Naive B cell (primary cell): Measurements from ENCODE around the gene CD82. TPM values are rescaled to one million over a fixed set of nuclear protein-coding genes. Genes with fewer than 3 reads are reported as not detected.

Source experiments
- ATAC-seq, 2 donors: fragments of 150-1000 bp; cut with Tn5 transposase; 2 replicates each; pipeline ENCODE4 v1.10.0; 2021; ENCODE audit warnings: low read depth in 2 of 2, mild to moderate bottlenecking in 2 of 2, moderate library complexity in 2 of 2
- DNase-seq: peaks from one replicate; pipeline ENCODE4 v3.0.0; 2022
- H3K27ac Mint-ChIP-seq, 6 donors: one replicate each; pipeline ENCODE4 v1.8.0; 2020 to 2022; ENCODE audit warnings: mild to moderate bottlenecking in 6 of 6, mixed read lengths in 6 of 6, moderate library complexity in 5 of 6, inconsistent platforms in 2 of 6
- H3K27me3 Mint-ChIP-seq, 3 donors: one replicate each; pipeline ENCODE4 v1.8.0; 2021 to 2022; ENCODE audit warnings: mixed read lengths in 3 of 3, mild to moderate bottlenecking in 1 of 3
- H3K36me3 Mint-ChIP-seq, 2 donors: one replicate each; pipeline ENCODE4 v1.8.0; 2020 to 2022; ENCODE audit warnings: mixed read lengths in 2 of 2, inconsistent platforms in 1 of 2, mild to moderate bottlenecking in 1 of 2
- H3K4me1 Mint-ChIP-seq, 3 donors: one replicate each; pipeline ENCODE4 v1.8.0; 2020 to 2022; ENCODE audit warnings: mixed read lengths in 3 of 3, inconsistent platforms in 1 of 3, mild to moderate bottlenecking in 1 of 3, moderate library complexity in 1 of 3
- H3K4me3 Mint-ChIP-seq, 8 donors: one replicate each; pipeline ENCODE4 v1.8.0; 2020 to 2022; ENCODE audit warnings: mild to moderate bottlenecking in 8 of 8, mixed read lengths in 8 of 8, moderate library complexity in 8 of 8, inconsistent platforms in 2 of 8
- H3K9me3 Mint-ChIP-seq, 7 donors: one replicate each; pipeline ENCODE4 v1.8.0; 2020 to 2022; ENCODE audit warnings: mixed read lengths in 7 of 7, mild to moderate bottlenecking in 5 of 7, inconsistent platforms in 2 of 7, moderate library complexity in 1 of 7
- polyA plus RNA-seq, 6 donors: library from polyadenylated mRNA; unstranded; fragments of 300-500 nt; fragmentation: Illumina TruSeq; gene quantifications; one replicate each; pipeline ENCODE4 v1.2.3, GENCODE V29; 2021; ENCODE audit warnings: low read depth in 6 of 6

CD82 gene
- polyA plus RNA-seq, 6 donors from 2014 or later: 146 to 292 (median 225) TPM

GRCh38 chr11:44606472-44606871 lies 41.0 kb downstream of the CD82 start:
- H3K27ac Mint-ChIP-seq: peak overlapping the region in 5 of 6 donors; percentile 72 to 100 (median 99)
- H3K4me1 Mint-ChIP-seq: peaks cover 68 to 99% (median 91%) of the 10 kb centered on the region in 3 donors
- DNase-seq (no peak), ATAC-seq (no peak)
- H3K4me3 Mint-ChIP-seq: peak overlapping the region in 3 of 8 donors; percentile 29 to 47 (median 44)
- H3K36me3 Mint-ChIP-seq: peaks cover 7 to 10% of the 10 kb centered on the region in 2 donors
- H3K27me3 Mint-ChIP-seq: no peaks in the 10 kb centered on the region
- no peaks in the 10 kb centered on the region for H3K9me3 Mint-ChIP-seq

GRCh38 chr11:44607319-44607962 lies 42.0 kb downstream of the CD82 start:
- Mint-ChIP-seq H3K27ac (peak overlapping the region; percentile 99 to 100 (median 100)), H3K4me3 (peak overlapping the region in 7 of 8 donors; percentile 13 to 94 (median 75)), H3K4me1 (peaks cover 73 to 98% (median 93%) of the 10 kb centered on the region in 3 donors), H3K27me3 (no peaks in the 10 kb centered on the region), H3K36me3 (peaks cover 7 to 10% of the 10 kb centered on the region in 2 donors), H3K9me3 (no peaks in the 10 kb centered on the region)
- no peak for DNase-seq
- ATAC-seq: no peak

GRCh38 chr11:44607987-44608386 lies 42.5 kb downstream of the CD82 start:
- H3K4me1 Mint-ChIP-seq: peaks cover 76 to 98% (median 93%) of the 10 kb centered on the region in 3 donors
- H3K27me3 Mint-ChIP-seq: no peaks in the 10 kb centered on the region
- H3K27ac Mint-ChIP-seq: peak overlapping the region; percentile 99 to 100 (median 100)
- H3K4me3 Mint-ChIP-seq: peak overlapping the region; percentile 10 to 94 (median 80)
- peaks cover 7 to 10% of the 10 kb centered on the region in 2 donors for H3K36me3 Mint-ChIP-seq
- no peaks in the 10 kb centered on the region for H3K9me3 Mint-ChIP-seq
- no peak for ATAC-seq
- DNase-seq: no peak

GRCh38 chr11:44608651-44608990 lies 43.2 kb downstream of the CD82 start:
- H3K27me3 Mint-ChIP-seq: no peaks in the 10 kb centered on the region
- no peak for ATAC-seq
- no peak for DNase-seq
- H3K27ac Mint-ChIP-seq: peak overlapping the region; percentile 99 to 100 (median 100)
- no peaks in the 10 kb centered on the region for H3K9me3 Mint-ChIP-seq
- peak overlapping the region; percentile 60 to 94 (median 80) for H3K4me3 Mint-ChIP-seq
- peaks cover 77 to 98% (median 93%) of the 10 kb centered on the region in 3 donors for H3K4me1 Mint-ChIP-seq
- H3K36me3 Mint-ChIP-seq: peaks cover 7 to 9% of the 10 kb centered on the region in 2 donors

- peaks cover 4 to 7% of the 10 kb centered on the region in 2 donors for H3K36me3 Mint-ChIP-seq
- no peaks in the 10 kb centered on the region for H3K27me3 Mint-ChIP-seq
- H3K27ac Mint-ChIP-seq: peak overlapping the region; percentile 99 to 100 (median 100)
Observed at GRCh38 chr11:44608991-44609782, 43.7 kb downstream of the CD82 start.

GRCh38 chr11:44609783-44610155 lies 44.3 kb downstream of the CD82 start:
- Mint-ChIP-seq H3K4me1 (peaks cover 76 to 98% (median 93%) of the 10 kb centered on the region in 3 donors), H3K4me3 (peak overlapping the region; percentile 60 to 94 (median 87)), H3K9me3 (no peaks in the 10 kb centered on the region), H3K36me3 (peaks cover 6 to 7% of the 10 kb centered on the region in 2 donors), H3K27me3 (no peaks in the 10 kb centered on the region), H3K27ac (peak overlapping the region; percentile 99 to 100 (median 100))
- DNase-seq (no peak), ATAC-seq (no peak)

More at GRCh38 chr11:44608991-44609782, 43.7 kb downstream of the CD82 start:
- peak overlapping the region; percentile 60 to 94 (median 87) for H3K4me3 Mint-ChIP-seq
- peaks cover 76 to 98% (median 93%) of the 10 kb centered on the region in 3 donors for H3K4me1 Mint-ChIP-seq
- no peaks in the 10 kb centered on the region for H3K9me3 Mint-ChIP-seq
- ATAC-seq (peak; percentile 67 to 75), DNase-seq (peak; percentile 93)

DNA sequence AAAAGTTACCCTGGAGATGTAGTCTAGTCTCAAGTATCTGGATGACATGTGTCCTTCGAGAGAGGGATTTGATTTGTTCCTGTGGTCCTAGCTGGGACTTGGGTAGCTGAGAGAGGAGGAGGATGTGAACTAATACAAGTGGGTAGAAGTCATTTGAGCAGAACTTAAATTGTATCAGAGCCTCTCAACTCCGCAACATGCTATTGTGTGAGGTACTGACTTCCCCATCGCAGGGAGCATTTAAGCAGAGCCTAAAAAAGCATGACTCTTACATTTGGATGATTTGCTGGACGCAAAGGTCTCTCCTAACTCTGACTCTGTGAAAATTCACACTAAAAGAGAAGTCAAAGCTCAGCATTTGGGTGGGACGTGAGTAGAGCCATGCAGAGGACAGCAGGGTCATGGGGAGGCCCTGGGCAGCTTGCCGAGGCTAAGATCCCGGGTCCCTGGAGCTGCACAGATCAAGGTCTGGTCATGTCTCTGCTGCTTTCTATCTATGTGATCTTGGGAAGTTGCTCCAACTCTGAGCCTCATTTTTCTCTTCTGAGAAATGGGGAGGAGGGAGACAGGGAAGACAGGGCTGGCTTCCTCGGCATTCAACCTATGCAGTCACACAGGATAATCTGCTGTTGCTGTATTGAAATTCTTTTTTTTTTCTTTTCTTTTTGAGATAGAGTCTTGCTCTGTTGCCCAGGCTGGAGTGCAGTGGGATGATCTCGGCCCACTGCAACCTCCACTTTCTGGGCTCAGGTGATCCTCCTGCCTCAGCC lies 44.9 kb downstream of the CD82 start:
- Mint-ChIP-seq H3K4me3 (peak overlapping the region; percentile 60 to 94 (median 87)), H3K27ac (peak overlapping the region; percentile 99 to 100 (median 100)), H3K4me1 (peaks cover 72 to 98% (median 93%) of the 10 kb centered on the region in 3 donors), H3K36me3 (peaks cover 7 to 8% of the 10 kb centered on the region in 2 donors), H3K27me3 (no peaks in the 10 kb centered on the region), H3K9me3 (no peaks in the 10 kb centered on the region)
- ATAC-seq (no peak), DNase-seq (no peak)

- DNase-seq: no peak
- peak overlapping the region in 7 of 8 donors; percentile 53 to 90 (median 85) for H3K4me3 Mint-ChIP-seq
- peak overlapping the region; percentile 99 to 100 (median 100) for H3K27ac Mint-ChIP-seq
- no peaks in the 10 kb centered on the region for H3K9me3 Mint-ChIP-seq
- peaks cover 8 to 11% of the 10 kb centered on the region in 2 donors for H3K36me3 Mint-ChIP-seq
- H3K4me1 Mint-ChIP-seq: peaks cover 75 to 98% (median 95%) of the 10 kb centered on the region in 3 donors
- ATAC-seq: no peak
- no peaks in the 10 kb centered on the region for H3K27me3 Mint-ChIP-seq
Observed at GRCh38 chr11:44611088-44611487, 45.6 kb downstream of the CD82 start.

- H3K27ac Mint-ChIP-seq: peak overlapping the region; percentile 99 to 100 (median 100)
- H3K4me3 Mint-ChIP-seq: peak overlapping the region; percentile 53 to 90 (median 84)
- H3K4me1 Mint-ChIP-seq: peaks cover 78 to 99% (median 96%) of the 10 kb centered on the region in 3 donors
- peaks cover 8 to 9% of the 10 kb centered on the region in 2 donors for H3K36me3 Mint-ChIP-seq
- DNase-seq (peak; percentile 94), ATAC-seq (peak; percentile 63 to 71)
- H3K9me3 Mint-ChIP-seq: no peaks in the 10 kb centered on the region
- no peaks in the 10 kb centered on the region for H3K27me3 Mint-ChIP-seq
Observed at GRCh38 chr11:44611687-44612434, 46.4 kb downstream of the CD82 start.

DNA sequence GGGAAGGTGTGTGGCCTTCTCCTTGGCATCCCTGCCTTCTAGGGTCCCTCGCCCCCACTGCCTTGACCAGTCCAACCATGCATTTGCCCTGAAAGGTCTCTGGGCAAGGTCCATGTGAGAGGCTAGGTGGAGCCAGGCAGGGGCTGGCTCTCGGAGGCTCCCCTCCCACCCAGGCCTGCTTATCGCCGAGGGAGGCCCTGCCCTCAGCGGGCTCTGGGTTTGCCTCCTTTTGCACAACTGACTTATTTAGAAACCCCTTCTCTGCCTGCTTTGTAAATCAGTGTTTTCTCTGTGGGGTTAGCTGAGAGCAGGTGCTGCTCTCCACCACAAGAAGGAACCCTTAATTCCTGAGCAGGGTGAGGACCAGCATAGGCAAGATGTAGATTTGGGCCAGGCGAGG lies 47.7 kb downstream of the CD82 start:
- peak overlapping the region; percentile 40 to 78 (median 70) for H3K4me3 Mint-ChIP-seq
- H3K36me3 Mint-ChIP-seq: peaks cover 7 to 8% of the 10 kb centered on the region in 2 donors

DNA sequence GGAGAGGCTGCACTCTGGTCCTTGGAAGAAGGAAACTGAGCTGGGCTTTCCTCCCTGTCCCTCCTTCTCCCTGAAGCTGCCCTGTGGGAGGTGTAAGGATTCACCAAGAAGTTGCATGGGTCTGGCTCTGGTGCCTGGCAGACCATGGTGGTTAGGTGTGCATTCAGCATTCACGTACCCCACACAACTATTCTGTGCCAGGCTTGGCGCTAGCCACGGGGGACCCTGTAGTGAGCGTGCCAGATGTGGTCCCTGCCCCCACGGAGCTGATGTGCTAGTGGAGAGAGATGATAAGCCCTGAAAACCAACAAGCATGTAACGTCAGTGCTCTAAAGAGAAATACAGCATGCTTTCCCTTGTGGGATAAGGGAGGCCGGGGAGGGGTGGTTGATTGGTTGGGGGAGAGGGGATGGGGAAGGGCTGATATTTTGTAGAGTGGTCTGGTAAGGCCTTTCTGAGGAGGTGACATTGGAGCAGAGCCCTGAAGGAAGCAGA lies 48.9 kb downstream of the CD82 start:
- H3K36me3 Mint-ChIP-seq: peaks cover 7 to 8% of the 10 kb centered on the region in 2 donors
- DNase-seq: no peak
- no peaks in the 10 kb centered on the region for H3K27me3 Mint-ChIP-seq
- peak overlapping the region in 5 of 8 donors; percentile 44 to 78 (median 70) for H3K4me3 Mint-ChIP-seq
- H3K27ac Mint-ChIP-seq: peak overlapping the region; percentile 54 to 100 (median 96)
- H3K4me1 Mint-ChIP-seq: peaks cover 58 to 82% (median 78%) of the 10 kb centered on the region in 3 donors
- no peak for ATAC-seq
- no peaks in the 10 kb centered on the region for H3K9me3 Mint-ChIP-seq

More for the DNA sequence above, 47.7 kb downstream of the CD82 start:
- Mint-ChIP-seq H3K27me3 (no peaks in the 10 kb centered on the region), H3K9me3 (no peaks in the 10 kb centered on the region), H3K27ac (peak overlapping the region; percentile 86 to 100 (median 98)), H3K4me1 (peaks cover 70 to 93% (median 90%) of the 10 kb centered on the region in 3 donors)
- DNase-seq: no peak
- ATAC-seq: no peak

DNA sequence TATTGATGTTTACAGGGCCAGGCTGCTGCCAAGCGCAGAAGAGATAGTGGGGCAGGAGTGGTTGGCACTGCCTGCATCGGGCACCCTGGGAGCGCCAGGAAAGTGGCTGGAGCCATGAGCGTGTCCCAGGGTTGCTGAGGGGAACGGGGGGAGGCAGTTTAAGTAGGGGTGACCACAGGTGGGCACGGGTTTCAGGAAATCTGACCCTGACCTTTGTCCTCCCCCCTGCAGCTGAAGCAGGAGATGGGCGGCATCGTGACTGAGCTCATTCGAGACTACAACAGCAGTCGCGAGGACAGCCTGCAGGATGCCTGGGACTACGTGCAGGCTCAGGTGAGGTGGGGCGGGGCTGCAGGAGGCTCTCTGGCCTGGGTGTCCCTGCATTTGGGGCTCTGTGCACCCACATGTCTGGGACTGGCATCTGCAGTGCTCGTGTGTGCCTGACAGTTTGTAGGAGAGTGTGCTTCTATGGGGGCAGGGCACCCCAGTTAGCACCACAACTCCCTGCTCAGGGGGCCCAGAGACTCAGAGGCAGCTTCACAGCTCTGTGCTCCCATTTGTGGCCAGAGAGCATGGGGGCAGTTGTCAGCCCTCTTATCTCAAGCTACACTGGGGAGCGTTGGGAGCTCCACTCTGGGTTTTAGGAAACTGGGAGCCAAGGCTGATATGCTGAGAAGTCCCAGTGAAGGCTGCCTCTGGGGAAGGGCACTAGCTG lies 49.7 kb downstream of the CD82 start:
- H3K27me3 Mint-ChIP-seq: no peaks in the 10 kb centered on the region
- peaks cover 50 to 73% (median 70%) of the 10 kb centered on the region in 3 donors for H3K4me1 Mint-ChIP-seq
- no peaks in the 10 kb centered on the region for H3K9me3 Mint-ChIP-seq
- DNase-seq (no peak), ATAC-seq (no peak)
- peak overlapping the region in 4 of 8 donors; percentile 42 to 75 (median 46) for H3K4me3 Mint-ChIP-seq
- peak overlapping the region; percentile 75 to 100 (median 96) for H3K27ac Mint-ChIP-seq
- peaks cover 7 to 8% of the 10 kb centered on the region in 2 donors for H3K36me3 Mint-ChIP-seq
